Measurements from ENCODE around the gene C1orf167.
A peak's percentile ranks its signal among the peaks of the same experiment; 100 is the strongest.

Gene C1orf167

GRCh38 chr1:11835441-11836225 lies 73.6 kb downstream of the C1orf167 start:
- DNase-seq (ENCODE audit: low read depth): no peak

GRCh38 chr1:11836955-11837766 lies 75.2 kb downstream of the C1orf167 start:
- no peak for DNase-seq (ENCODE audit: low read depth)

GRCh38 chr1:11837767-11838348 lies 75.9 kb downstream of the C1orf167 start:
- no peak for DNase-seq (ENCODE audit: low read depth)

- DNase-seq (ENCODE audit: low read depth): peak; percentile 50
These were observed 76.6 kb downstream of the C1orf167 start for GRCh38 chr1:11838349-11839272.
